Neural cell (in vitro differentiated cells): ENCODE results near the gene SMAD9. TPM values are rescaled to one million over a fixed set of nuclear protein-coding genes. Genes with fewer than 3 reads are reported as not detected.

ENCODE experiments used
- H2AFZ ChIP-seq: fragments of 200-600, 300-800 bp; sonication (generic), shearing (Covaris generic); 2 replicates; pipeline ENCODE4 v1.6.0; 2014; ENCODE audit warnings: low read depth, mild to moderate bottlenecking, antibody characterized with exemption, low read length, moderate library complexity
- H3F3A ChIP-seq: fragments of 200-600 bp; shearing (Covaris generic); 2 replicates; pipeline ENCODE4 v1.6.1; 2016; ENCODE audit warnings: mild to moderate bottlenecking, moderate library complexity, mixed read lengths, antibody characterized with exemption, low read length; ENCODE audit not compliant: insufficient read depth, poor library complexity, severe bottlenecking
- H3K27ac ChIP-seq: fragments of 200-600, 300-800 bp; sonication (generic), shearing (Covaris generic); 2 replicates; pipeline ENCODE4 v1.5.1; 2014; ENCODE audit warnings: mild to moderate bottlenecking, low read length, moderate library complexity
- H3K27me3 ChIP-seq: fragments of 300-800, 200-600 bp; sonication (generic), shearing (Covaris generic); 2 replicates; pipeline ENCODE4 v1.6.0; 2014; ENCODE audit warnings: mild to moderate bottlenecking, low read depth, low read length, moderate library complexity; ENCODE audit not compliant: insufficient read depth
- H3K36me3 ChIP-seq: fragments of 300-800, 200-600 bp; sonication (generic), shearing (Covaris generic); 2 replicates; pipeline ENCODE4 v1.5.1; 2014; ENCODE audit warnings: mild to moderate bottlenecking, antibody characterized with exemption, low read length, moderate library complexity; ENCODE audit not compliant: insufficient read depth
- H3K4me2 ChIP-seq: fragments of 300-800, 200-600 bp; sonication (generic), shearing (Covaris generic); 2 replicates; pipeline ENCODE4 v1.6.0; 2014; ENCODE audit warnings: mild to moderate bottlenecking, low read length
- H3K4me3 ChIP-seq: fragments of 300-800, 200-600 bp; sonication (generic), shearing (Covaris generic); 2 replicates; pipeline ENCODE4 v1.5.1; 2014; ENCODE audit warnings: mild to moderate bottlenecking, low read length, moderate library complexity
- H3K79me2 ChIP-seq: fragments of 200-600 bp; shearing (Covaris generic); replicated peaks from 2 replicates; pipeline ENCODE4 v1.6.0; 2014; ENCODE audit warnings: mild to moderate bottlenecking, low read length, moderate library complexity; ENCODE audit not compliant: insufficient read depth
- H3K9ac ChIP-seq: fragments of 300-800, 200-600 bp; sonication (generic), shearing (Covaris generic); 2 replicates; pipeline ENCODE4 v1.6.1; 2016; ENCODE audit warnings: mild to moderate bottlenecking, low read length, mixed read lengths
- H3K9me2 ChIP-seq: fragments of 200-600 bp; shearing (Covaris generic); 2 replicates; pipeline ENCODE4 v1.6.1; 2016; ENCODE audit warnings: mild to moderate bottlenecking, low read length, mixed read lengths; ENCODE audit not compliant: insufficient read depth
- H3K9me3 ChIP-seq: fragments of 200-600, 300-800 bp; sonication (generic), shearing (Covaris generic); 2 replicates; pipeline ENCODE4 v1.6.1; 2016; ENCODE audit warnings: mild to moderate bottlenecking, mixed run types, low read length, moderate library complexity, mixed read lengths
- H4K20me1 ChIP-seq: fragments of 200-600 bp; shearing (Covaris generic); 2 replicates; pipeline ENCODE4 v1.6.1; 2016; ENCODE audit warnings: mild to moderate bottlenecking, mixed run types; ENCODE audit not compliant: insufficient read depth
- EP300 ChIP-seq: fragments of 450-650 bp; conservative IDR thresholded peaks from 2 replicates; pipeline ENCODE4 v1.6.1; 2014; ENCODE audit warnings: antibody characterized with exemption, mild to moderate bottlenecking, moderate library complexity; ENCODE audit not compliant: poor library complexity, severe bottlenecking
- EZH2 ChIP-seq: fragments of 200-600, 300-800 bp; shearing (Covaris generic), sonication (generic); IDR thresholded peaks from 2 replicates; pipeline ENCODE4 v1.6.1; 2014; ENCODE audit warnings: antibody characterized with exemption, low read length, borderline replicate concordance, mild to moderate bottlenecking; ENCODE audit not compliant: insufficient read depth, poor library complexity, severe bottlenecking
- MXI1 ChIP-seq: fragments of 450-650 bp; conservative IDR thresholded peaks from 2 replicates; pipeline ENCODE4 v1.6.1; 2014; ENCODE audit warnings: antibody characterized with exemption, mild to moderate bottlenecking; ENCODE audit not compliant: poor library complexity, severe bottlenecking
- POLR2AphosphoS5 ChIP-seq: IDR thresholded peaks from 2 replicates; pipeline ENCODE4 v1.6.1; 2012
- RAD21 ChIP-seq: fragments of 450-650 bp; conservative IDR thresholded peaks from 2 replicates; pipeline ENCODE4 v1.6.1; 2014; ENCODE audit warnings: antibody characterized with exemption, mild to moderate bottlenecking, moderate library complexity
- SMC3 ChIP-seq: fragments of 450-650 bp; conservative IDR thresholded peaks from 2 replicates; pipeline ENCODE4 v1.6.1; 2014; ENCODE audit warnings: antibody characterized with exemption, mild to moderate bottlenecking, moderate library complexity; ENCODE audit not compliant: poor library complexity
- TAF1 ChIP-seq: IDR thresholded peaks from 2 replicates; pipeline ENCODE4 v1.6.1; 2012; ENCODE audit warnings: low read depth
- polyA plus RNA-seq: library from polyadenylated mRNA; depleted of rRNA; stranded (reverse); fragments of >200 nt; gene quantifications from 2 replicates; pipeline ENCODE4 v1.2.3, GENCODE V29; 2014
- TF ChIP-seq, protein P1 (sequence below): IDR thresholded peaks from 2 replicates; pipeline ENCODE4 v1.6.1; 2012; ENCODE audit warnings: borderline replicate concordance
- TF ChIP-seq, protein P2 (sequence below): fragments of 450-650 bp; IDR thresholded peaks from 2 replicates; pipeline ENCODE4 v1.5.1; 2014; ENCODE audit warnings: antibody characterized with exemption, mild to moderate bottlenecking, moderate library complexity; ENCODE audit not compliant: poor library complexity, severe bottlenecking

The SMAD9 gene
- polyA plus RNA-seq, 1 donor from 2014 or later, result 2.5 TPM

DNA sequence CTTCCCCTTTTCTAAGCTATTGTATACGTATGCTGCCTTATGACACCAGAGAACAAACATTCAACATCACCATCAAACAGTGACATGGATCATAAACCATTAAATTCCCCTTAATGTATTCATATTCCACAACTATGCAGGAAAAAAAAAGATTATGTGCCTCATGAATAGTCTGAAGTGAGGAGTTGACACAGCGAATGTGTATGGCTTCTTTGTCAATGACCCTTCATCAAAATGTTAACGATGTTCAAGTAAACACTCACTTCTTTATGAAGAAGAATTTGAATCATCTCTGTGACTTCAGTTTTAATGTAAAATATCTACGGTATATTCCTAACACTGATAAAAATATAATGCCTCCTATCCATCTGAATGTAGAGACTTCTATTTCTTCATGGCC lies 44.6 kb downstream of the SMAD9 start:
- Histone ChIP-seq H3K27ac (no peak overlapping the region), H3F3A (no peaks in the 10 kb centered on the region), H3K4me2 (no peak overlapping the region), H3K27me3 (no peaks in the 10 kb centered on the region), H3K79me2 (no peaks in the 10 kb centered on the region), H3K36me3 (no peaks in the 10 kb centered on the region), H3K4me3 (no peak overlapping the region), H2AFZ (no peak overlapping the region), H3K9me2 (no peaks in the 10 kb centered on the region), H3K9ac (no peak overlapping the region), H4K20me1 (no peaks in the 10 kb centered on the region), H3K9me3 (no peaks in the 10 kb centered on the region)
- TF ChIP-seq EP300 (no peak), EZH2 (no peak), POLR2AphosphoS5 (no peak), TAF1 (no peak), MXI1 (no peak), RAD21 (no peak), SMC3 (no peak)
- TF ChIP-seq, protein P1, sequence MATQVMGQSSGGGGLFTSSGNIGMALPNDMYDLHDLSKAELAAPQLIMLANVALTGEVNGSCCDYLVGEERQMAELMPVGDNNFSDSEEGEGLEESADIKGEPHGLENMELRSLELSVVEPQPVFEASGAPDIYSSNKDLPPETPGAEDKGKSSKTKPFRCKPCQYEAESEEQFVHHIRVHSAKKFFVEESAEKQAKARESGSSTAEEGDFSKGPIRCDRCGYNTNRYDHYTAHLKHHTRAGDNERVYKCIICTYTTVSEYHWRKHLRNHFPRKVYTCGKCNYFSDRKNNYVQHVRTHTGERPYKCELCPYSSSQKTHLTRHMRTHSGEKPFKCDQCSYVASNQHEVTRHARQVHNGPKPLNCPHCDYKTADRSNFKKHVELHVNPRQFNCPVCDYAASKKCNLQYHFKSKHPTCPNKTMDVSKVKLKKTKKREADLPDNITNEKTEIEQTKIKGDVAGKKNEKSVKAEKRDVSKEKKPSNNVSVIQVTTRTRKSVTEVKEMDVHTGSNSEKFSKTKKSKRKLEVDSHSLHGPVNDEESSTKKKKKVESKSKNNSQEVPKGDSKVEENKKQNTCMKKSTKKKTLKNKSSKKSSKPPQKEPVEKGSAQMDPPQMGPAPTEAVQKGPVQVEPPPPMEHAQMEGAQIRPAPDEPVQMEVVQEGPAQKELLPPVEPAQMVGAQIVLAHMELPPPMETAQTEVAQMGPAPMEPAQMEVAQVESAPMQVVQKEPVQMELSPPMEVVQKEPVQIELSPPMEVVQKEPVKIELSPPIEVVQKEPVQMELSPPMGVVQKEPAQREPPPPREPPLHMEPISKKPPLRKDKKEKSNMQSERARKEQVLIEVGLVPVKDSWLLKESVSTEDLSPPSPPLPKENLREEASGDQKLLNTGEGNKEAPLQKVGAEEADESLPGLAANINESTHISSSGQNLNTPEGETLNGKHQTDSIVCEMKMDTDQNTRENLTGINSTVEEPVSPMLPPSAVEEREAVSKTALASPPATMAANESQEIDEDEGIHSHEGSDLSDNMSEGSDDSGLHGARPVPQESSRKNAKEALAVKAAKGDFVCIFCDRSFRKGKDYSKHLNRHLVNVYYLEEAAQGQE, result no peak
- TF ChIP-seq, protein P2, sequence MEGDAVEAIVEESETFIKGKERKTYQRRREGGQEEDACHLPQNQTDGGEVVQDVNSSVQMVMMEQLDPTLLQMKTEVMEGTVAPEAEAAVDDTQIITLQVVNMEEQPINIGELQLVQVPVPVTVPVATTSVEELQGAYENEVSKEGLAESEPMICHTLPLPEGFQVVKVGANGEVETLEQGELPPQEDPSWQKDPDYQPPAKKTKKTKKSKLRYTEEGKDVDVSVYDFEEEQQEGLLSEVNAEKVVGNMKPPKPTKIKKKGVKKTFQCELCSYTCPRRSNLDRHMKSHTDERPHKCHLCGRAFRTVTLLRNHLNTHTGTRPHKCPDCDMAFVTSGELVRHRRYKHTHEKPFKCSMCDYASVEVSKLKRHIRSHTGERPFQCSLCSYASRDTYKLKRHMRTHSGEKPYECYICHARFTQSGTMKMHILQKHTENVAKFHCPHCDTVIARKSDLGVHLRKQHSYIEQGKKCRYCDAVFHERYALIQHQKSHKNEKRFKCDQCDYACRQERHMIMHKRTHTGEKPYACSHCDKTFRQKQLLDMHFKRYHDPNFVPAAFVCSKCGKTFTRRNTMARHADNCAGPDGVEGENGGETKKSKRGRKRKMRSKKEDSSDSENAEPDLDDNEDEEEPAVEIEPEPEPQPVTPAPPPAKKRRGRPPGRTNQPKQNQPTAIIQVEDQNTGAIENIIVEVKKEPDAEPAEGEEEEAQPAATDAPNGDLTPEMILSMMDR, result no peak

DNA sequence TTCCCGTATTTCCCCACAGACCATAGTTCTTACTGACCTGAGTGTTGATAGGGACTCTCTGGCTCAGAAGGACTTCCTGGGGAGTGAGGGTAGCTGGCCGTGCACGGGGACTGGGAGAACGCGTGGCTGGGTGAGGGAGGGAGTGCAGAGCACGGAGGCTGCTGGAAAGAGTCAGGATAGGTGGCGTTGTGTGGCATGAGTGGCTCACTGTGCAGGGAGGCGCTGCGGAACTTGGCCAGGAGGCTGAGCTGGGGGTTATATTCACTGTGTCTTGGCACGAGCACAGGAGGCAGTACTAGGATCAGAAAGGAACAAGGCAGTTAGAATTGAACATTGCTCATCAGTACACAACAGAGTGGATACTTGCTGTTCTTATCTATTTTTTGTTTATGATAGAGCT lies 47.4 kb downstream of the SMAD9 start:
- Histone ChIP-seq H3K27ac (no peak overlapping the region), H3K4me3 (no peak overlapping the region), H3K4me2 (no peak overlapping the region), H4K20me1 (no peaks in the 10 kb centered on the region), H3K9me3 (no peaks in the 10 kb centered on the region), H3K27me3 (no peaks in the 10 kb centered on the region), H3K9me2 (no peaks in the 10 kb centered on the region), H3K79me2 (no peaks in the 10 kb centered on the region), H3K9ac (no peak overlapping the region), H3F3A (no peaks in the 10 kb centered on the region), H2AFZ (no peak overlapping the region), H3K36me3 (no peaks in the 10 kb centered on the region)
- TF ChIP-seq EZH2 (no peak), TAF1 (no peak), SMC3 (no peak)
- TF ChIP-seq, protein P2, result no peak
- TF ChIP-seq, protein P1, result no peak
